GM18508 (cell line): ENCODE data around the gene DNAJC7.

Experiments
- ATAC-seq: cut with Tn5 transposase; IDR thresholded peaks from one replicate; pipeline ENCODE4 v1.9.1; 2021; ENCODE audit warnings: moderate number of reproducible peaks; ENCODE audit not compliant: insufficient read depth, unreplicated experiment

The DNAJC7 gene

GRCh38 chr17:41976142-41976768 is 41.0 kb downstream of the DNAJC7 start:
- ATAC-seq = no peak

DNA sequence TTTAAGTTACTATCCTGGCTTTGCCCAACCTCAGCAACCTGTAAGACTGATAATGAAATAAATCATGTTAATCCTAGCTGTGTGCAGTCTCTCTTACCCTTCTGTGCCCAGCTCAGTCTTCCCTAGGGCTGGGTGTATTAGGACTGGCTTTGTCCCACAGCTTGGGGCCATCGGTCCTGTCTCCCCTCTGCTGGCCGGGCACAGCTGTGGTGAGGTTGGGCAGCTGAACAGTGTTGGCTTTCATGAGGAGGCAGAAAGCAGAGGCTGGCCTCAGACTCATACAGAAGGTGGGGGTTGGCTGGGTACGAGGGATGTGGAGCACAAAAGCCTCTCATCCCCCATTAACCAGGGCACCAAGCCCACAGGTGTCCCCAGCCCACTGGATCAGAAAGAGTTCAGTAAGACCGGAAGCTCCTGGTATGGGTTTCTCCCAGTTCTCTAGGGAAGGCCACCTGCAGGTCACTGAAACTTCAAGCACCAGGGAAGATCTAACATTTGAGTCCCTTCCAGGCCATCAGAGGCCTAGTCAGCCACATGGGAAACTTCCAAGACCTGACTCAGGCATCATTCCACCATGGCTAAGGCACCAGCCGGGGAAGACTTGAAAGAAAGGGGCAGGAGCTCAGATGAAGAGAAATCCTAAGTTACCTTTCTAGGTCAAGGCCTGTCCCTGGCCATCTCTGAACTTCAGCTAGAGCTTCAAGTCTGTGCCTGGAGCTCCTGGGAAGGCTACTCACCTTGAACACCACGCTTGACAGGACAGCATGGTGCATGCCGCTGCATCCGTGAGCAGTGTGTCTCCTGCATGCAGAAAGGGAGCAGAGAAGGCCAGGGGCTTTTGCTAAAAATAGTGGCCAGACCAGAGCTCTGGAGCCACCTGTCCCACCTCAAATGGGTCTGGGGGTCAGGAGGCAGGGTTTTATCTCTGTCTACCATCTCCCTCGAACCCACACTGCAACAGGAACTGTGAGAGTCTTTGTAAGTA is 41.8 kb downstream of the DNAJC7 start:
- ATAC-seq = no peak

GRCh38 chr17:41974658-41975057 is 42.6 kb downstream of the DNAJC7 start:
- no peak for ATAC-seq

- no peak for ATAC-seq
Observed at GRCh38 chr17:41974031-41974430, 43.2 kb downstream of the DNAJC7 start.

GRCh38 chr17:41973408-41973811 is 43.8 kb downstream of the DNAJC7 start:
- ATAC-seq = no peak

DNA sequence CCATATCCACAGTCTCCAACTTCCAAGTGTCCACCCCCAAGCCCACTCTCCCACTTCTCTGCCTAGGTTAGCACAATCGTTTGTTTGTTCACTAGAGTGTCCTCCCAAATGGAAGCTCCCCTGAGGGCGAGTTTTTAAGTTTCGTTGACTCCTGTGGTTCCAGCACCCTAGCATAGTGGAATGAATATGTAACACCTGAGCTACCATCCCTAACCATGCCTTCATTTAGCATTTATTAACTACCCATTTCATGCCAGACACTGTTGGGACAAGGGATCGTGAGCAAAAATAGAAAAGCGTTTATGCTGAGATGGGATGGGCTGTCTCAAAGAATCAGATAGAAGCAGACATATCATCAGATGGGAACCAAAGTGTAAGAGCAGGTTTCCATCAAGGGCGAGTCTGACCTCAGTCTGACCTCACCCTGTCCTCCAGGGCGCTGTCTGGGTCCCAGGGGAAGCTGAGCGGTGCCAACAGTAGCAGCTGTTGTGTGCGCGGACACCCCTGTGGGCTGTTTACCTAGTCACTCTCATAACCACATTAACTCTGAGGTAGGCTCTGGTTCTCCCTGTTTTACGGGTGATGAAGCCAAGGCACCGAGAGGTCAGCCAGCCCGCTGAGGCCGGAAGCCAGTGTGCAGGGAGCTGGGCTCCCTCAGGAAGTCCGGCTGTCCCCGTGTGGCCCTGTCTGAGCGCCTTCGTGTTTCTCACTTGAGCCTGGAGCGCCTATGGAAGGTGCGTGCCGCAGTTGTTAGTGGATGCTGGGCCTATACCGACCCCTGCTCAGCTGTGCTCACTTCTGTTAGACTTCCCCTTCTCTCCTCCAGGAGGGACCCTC is 44.5 kb downstream of the DNAJC7 start:
- ATAC-seq = no peak

GRCh38 chr17:41971721-41972523 is 45.3 kb downstream of the DNAJC7 start:
- ATAC-seq = no peak

- no peak for ATAC-seq
Observed at GRCh38 chr17:41970901-41971331, 46.3 kb downstream of the DNAJC7 start.

DNA sequence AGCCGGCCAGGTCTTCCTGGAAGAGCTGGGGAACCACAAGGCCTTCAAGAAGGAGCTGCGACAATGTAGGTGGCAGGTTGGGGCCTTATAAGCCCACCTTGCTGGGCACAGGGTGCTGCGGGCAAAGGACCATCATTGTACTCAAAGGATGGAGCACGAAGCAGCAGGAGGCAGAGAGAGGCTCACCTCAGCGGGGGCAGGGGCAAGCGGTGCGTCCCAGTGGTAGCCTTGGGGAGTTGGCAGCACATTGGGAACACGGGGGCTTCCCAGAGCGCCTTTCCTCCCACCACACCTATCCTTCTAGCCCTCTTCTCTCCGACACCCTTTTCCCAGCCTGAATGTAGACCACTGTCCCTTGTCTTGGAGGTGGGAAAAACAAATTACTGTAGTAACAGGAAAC is 48.6 kb downstream of the DNAJC7 start:
- ATAC-seq = no peak

GRCh38 chr17:41967921-41968578 is 49.2 kb downstream of the DNAJC7 start:
- ATAC-seq = no peak

- no peak for ATAC-seq
Observed at GRCh38 chr17:41967141-41967920, 49.9 kb downstream of the DNAJC7 start.

GRCh38 chr17:41966463-41967140 is 50.6 kb downstream of the DNAJC7 start, which contains the start of gene CNP:
Gene CNP (plus strand): TSS chr17:41966795. CDS start chr17:41966885, 90 bp downstream.
- ATAC-seq = no peak

DNA sequence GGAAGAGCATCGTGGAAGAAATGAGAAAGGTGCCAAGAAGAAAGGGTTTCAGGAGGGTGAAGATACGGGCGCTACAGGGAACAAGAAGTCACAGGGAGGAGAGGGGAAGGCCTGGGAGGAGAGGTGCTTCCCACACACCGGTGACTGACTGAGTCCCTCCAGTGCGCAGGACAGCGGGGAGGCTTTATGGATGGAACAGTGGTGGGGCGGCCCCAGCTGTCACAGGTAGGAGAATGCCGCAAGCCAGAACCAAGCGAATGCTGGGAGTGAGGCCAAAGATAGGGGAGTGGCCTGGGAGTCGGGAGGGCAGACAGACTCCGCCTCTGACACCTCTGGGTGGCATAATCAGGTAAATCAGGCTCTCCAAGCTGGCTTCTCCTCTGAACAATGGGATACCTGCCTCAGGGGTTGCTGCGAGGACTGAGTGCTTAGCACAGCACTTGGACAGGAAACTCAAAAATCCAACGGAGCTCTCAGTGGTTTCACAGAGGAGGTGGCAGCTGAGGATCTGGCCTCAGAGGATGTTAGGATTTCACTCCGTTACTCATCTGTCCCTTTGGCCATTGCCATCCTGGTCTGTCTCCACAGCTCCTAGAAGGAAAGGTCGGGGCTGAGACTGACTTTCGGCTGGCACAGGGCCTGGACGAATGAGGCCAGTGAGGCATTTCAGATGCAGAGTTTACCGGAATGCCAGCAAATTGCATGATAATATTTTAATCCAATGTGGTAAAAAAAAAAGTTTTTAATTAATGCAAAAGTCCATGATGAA is 51.4 kb downstream of the DNAJC7 start:
- no peak for ATAC-seq

DNA sequence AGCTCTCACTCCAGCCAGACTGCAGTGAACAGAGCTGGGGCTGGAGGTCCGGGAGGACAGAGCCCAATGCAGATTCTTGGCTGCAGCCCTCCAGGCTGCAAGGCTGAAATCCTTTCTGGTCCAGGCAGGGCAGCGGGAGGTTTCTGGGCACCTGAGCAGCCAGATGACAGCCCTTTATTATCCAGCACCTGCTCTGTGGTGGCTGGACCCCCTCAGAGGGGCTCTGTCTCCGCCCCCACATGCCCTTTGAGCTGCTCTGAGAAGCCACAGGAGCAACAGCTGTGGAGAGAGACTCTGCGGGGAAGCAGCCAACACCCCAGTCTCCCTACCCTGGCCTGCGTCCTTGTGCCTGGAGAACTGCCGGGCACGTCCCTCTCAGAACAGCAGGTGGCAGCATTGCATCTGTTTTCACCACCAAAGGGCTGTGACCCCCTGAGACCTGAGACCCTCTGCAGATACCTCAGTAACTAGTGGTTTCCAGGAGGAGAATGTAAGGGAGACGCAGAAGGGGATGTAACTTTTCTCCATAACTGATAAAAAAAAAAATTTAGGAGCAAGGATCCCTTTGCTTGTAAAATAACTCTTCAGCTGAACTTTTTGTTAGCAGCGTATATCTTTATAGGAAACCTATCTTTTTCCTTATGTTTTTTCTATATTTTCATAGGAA is 54.3 kb downstream of the DNAJC7 start:
- ATAC-seq = no peak

- no peak for ATAC-seq
Observed at GRCh38 chr17:41962111-41962510, 55.1 kb downstream of the DNAJC7 start.

DNA sequence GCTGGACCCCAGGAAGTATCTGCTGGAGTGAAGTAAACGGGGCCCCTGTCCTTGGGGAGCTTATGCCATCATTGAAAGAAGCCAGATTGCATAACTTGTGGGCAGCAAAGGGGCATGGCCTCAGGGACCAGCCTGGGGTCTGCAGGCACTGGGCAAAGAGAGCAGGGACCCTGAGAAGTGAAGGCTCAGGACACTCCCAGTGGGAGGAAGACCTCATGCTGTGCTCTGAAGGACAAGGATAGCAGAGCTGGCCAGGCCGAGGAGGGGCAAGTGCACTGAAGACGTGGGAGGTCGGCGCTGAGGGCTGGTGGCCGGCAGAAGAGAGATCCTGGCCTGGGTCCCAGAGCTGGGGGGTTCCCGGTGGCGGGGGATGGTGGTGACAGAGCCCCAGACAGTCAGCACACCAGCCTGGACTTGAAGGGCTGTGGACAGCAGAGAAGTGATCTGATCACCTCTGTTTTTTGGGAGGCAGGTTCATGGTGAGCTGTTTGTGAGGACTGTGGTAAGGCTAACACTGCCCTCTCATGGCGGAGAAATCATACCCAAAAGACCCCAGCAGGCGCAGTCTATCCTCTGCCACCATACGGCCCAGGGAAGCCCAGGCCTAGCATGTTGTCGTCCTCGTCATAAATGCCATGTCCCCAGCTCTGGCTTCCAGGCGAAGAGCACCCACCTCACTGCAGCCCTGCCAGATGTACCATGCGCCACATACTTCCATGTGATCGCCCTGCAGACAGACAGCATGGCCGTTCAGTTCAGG is 57.7 kb downstream of the DNAJC7 start:
- no peak for ATAC-seq
